Stimulated activated CD4-positive, alpha-beta T cell treated with anti-CD3 and anti-CD28 coated beads, Interleukin-2, amount 100 ng/mL, for 48 hours (primary cell): Measurements from ENCODE around the gene BANP.
"Not testable (repeated sequence)": the region's sequence is repeated elsewhere in the genome, so short reads cannot be mapped to it uniquely, and the experiment has no call there.

Source experiments
- DNase-seq, 2 donors: peaks; one replicate each; pipeline ENCODE4 v3.0.0-alpha.2; 2020

BANP gene

DNA sequence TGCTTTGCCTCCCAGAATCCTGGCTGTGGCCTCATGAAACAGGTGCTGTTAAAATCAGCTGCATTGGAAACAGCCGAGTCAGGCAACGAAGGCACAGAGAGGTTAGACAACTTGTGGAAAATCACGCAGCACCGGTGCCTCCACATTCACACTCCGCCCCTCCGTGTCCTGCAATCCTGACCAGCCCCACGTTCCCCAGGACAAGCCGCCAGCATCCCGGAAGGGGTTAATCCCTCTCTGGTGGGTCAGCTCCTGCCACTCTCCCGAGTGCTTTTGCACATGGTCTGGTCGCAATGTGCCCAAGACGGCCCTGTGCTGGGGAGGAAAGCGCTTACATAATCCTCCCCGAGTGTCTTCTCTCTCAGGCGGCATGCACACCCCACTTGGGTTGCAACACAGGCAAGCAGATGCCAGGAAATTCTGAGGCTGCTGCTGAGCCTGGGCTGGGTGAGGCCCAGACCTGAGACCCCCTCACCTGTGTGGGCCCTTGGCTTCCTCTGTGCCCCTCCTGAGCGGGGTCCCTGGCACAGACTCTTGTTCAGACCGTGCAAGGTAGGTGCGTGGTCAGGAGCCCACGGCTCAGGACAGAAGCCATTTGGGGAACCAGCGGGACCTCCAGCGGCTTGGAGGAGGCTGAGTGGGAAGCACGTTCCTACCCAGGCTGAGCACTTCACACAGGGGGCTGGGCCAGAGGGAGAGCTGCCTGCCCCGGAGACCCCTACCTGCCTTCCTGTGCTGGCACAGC lies 138.6 kb downstream of the BANP start:
- not testable (repeated sequence) for DNase-seq

DNA sequence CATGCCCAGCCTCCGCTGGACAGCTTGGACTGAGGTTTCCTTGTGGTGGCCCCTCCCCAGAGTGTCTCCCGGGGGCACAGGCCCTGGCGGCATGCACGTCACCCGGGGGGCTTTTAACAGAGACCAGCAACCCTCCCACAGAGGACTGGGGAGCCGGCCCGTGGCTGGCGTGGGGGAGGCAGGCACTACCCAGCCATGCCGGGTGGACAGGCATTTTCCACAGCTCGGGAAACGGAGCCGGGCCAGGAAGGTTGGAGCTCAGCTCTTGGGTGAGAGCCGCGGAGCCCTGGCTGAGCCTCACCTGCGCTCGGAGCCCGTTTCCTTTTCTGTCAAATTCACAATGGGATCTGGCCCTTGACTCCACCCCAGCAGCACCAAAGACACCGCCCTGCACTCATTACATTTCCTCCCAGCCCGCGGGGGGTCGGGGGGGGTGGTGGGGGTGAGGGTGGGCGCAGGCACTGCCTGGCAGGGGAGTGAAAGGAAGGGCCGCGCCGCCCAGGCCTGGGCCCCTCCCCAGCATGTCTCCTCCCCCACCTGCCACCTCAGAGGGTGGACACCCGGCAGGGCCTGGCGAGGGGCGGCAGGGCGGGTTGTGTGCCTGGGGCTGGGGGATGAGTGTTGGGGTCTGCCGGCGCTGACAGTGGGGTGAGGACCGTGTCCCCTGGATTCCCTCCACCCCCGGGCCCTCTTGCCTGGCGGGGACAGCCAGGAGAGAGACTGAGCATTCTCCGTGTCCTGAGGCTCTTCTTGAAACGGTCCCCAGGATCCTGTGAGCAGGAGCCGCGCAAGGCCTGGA lies 139.3 kb downstream of the BANP start:
- not testable (repeated sequence) for DNase-seq

DNA sequence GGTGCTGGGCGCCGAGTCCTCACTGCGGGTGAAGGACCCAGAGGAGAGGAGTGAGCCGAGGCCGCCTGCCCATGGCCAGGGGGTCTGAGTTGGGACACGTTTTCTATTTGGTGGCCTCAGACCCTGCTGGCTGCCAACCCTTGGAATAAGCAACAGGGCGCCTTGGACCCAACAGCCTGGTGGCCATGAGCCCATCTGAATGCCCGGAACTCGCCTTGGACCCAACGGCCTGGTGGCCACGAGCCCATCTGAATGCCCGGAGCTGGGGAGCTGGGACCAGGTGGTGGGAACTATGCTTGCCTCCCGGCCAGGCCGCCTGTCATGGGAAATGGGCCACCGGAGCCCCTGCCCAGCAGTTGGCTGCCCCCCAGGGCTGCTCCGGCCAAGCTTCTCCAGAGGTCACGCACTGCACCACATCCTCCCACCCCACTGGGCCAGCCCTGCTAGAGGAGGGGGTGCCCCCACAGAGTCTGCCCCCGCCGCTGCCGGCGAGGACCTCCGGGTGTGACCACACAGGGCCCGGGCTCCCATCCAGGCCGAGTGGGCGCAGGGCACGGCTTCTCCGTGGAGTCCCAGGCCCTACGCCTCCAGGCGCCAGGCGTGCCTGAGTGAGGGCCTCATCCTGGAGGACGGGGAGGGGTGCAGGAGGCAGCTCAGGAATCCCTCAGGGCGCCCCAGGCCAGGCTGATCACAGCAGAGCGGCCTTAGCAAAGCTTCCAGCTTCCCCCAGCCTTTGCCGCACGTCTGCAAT lies 140.2 kb downstream of the BANP start:
- DNase-seq: not testable (repeated sequence)

DNA sequence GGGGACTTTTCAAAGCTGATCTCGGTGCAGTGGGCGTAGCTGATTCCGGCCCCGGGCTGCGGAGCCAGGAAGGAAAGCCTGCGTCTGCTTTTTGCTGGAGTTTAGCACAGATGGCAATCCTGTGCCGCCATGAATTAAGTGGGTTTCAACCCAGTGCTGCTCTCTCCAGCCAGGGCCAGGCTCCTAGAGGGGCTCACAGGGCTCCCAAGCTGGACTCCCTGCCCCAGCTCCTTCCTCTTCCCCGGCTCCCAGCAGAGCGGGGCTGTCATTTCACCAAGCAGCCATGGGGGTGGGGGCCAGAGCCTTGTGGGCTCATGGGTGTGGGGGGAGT lies 140.7 kb downstream of the BANP start:
- DNase-seq: not testable (repeated sequence)

DNA sequence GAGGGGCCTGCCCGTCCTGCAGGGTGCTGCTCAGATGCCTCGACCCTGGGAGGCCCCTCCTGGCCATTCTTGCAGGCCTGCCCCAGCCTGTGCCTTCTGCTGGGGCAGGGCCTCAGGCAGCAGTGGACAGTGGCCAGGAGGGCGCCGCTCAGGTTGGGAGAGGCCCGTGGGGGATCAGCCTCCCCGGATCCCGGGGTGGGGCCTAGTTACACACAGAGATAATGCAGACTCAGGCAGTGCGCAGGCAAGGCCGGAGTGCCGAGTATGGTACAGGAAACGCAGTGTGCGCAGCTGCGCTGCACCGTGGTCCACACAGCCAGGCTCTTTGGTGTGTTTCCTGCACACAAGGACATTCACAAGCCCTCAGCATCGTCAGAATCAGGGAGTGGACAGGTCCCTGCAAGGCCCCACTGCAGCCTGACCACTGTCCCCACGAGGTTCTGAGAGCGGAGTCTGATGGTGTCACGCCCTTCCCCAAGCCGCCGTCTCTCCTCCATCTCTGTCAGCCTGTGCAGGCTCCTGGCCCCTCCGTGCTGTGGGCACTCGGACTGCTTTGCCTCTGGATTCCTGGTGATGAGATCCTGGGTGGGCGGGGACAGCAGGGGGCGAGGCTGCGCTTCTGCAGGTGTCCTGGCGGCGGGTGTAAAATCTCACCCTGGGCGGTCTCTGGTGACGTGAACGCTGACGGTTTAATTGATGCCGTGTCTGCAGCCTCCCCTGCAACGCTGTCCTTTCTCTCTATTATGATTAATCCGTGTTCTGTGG lies 141.7 kb downstream of the BANP start:
- not testable (repeated sequence) for DNase-seq

DNA sequence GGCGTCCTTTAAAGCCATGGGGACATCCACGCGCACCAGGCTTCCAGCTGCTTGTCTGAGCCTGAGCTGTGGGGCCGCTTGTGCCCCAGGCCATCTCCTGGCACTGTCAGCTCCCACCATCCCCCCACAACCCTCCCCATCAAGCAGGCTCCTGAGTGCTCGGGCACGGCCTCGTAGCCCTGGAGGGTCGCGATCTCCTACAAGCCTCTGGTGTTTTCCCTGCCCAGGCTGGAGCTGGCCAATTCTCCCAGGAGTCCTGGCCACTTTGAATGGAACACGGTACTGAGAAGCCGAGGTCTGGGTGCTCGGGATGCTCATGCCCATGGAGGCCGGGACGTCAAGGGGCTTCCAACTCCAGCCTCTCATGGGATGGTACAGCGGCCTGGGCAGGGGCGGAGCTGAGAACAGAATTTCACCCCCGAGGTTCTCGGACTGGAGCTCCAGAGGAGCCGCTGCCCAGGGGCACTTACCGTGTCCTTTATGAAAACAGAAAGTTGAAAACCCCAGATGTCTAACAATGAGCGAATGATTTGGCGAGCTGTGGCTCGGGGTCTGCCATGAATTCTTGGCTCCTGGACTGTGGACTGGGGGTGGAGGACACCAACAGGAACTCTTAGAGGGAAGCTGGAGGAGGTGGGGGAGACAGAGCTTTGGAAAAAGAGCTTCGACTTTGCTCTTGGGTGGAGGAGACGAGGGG lies 142.5 kb downstream of the BANP start:
- DNase-seq: not testable (repeated sequence)

DNA sequence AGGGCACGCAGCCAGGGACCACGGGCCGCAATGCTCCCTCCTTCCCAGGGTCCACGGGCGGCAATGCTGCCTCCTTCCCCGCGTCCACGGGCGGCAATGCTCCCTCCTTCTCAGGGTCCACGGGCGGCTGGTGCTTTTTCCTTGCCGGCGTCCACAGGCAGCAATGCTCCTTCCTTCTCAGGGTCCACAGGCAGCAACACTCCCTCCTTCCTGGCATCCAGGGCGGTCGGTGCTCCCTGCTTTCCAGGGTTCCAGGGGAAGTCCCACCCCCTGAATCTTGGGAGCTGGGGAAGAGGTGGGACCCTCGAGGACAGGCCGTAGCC lies 143.0 kb downstream of the BANP start:
- DNase-seq: not testable (repeated sequence)

DNA sequence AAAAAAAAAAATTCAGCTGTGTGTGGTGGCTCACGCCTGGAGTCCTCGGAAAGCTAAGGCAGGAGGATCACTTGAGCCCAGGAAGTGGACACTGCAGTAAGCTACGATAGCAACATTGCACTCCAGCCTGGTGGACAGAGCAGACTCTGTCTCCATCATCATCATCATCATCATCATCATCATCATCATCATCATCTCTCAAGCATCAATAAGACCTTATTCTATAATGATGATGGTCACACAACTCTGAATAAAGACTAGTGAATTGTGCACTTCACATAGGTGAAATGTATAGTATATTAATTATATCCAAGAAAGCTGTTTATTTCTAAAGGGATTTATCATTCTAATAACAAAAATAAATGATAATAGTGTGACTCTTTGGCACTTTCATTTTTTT lies 143.7 kb downstream of the BANP start:
- DNase-seq: not testable (repeated sequence)

DNA sequence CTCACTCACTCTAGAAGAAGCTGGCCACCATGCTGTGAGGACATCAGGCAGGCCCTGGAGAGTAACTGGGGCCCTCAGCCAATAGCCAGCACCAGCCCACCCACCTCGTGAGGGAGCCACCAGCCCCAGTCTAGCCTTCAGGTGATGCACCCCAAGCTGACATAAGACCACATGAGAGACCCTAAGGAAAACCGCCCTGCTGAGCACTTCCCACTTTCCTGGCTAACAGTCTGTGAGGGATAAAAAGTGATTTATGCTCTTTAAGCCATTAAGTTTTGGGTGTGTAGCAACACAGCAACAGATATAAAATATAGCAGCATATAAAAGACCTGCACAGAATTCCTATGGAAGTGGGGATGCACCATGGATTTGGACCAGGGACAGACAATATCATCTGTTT lies 145.4 kb downstream of the BANP start:
- not testable (repeated sequence) for DNase-seq

DNA sequence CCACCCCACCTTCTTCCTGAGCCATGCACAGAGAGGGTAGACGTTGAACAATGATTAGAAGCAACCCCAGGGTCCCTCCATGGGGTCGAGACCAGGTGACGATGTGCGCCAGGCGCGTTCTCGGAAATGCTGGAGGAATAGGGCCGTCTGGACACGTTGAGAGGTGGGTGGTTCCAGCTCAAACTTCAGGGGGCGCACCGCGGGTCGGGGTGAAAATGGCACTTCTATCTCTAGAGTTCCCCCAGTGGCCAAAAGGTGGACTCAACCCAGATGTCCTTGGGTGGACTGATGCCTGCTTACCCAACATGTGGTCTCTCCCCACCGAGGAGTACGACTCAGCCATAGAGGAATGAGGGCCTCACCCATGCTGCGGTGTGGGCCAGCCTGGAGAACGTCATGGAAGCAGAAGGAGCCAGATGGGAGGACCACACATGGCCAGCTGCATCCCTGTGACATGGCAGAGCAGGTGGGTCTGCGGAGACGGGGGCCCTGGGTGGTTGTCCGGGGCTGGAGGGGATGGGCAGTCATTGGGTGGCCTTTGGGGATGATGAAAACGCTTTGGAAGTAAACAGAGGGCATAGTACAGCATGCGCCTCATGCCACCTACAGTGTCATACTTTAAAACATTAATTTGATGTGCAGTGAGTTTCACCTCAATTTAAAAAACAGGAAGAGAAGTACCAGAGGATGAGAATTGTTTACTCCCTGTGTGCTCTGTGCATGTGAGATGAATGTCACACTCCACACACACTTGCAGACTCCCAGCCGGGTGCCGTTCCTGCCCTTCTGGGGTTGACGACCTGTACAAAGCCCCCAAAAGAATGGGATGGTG lies 147.7 kb downstream of the BANP start:
- DNase-seq: not testable (repeated sequence)

DNA sequence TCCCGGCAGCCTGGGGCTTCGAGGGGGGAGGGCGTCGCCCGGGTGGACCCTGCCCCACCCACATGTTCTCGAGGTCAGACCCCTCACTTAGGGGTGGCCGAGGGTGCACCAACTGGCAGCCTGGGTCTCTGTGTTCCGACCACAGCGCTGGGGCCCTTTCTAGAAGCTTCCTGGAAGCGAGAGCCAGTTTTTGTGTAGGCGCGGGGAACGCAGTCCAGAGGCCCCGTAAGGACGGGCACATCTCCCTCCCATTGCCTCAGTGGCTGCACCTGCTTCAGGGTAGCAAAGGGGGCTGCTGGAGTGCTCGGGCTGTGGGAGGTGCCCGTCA lies 148.3 kb downstream of the BANP start:
- no peak for DNase-seq

DNA sequence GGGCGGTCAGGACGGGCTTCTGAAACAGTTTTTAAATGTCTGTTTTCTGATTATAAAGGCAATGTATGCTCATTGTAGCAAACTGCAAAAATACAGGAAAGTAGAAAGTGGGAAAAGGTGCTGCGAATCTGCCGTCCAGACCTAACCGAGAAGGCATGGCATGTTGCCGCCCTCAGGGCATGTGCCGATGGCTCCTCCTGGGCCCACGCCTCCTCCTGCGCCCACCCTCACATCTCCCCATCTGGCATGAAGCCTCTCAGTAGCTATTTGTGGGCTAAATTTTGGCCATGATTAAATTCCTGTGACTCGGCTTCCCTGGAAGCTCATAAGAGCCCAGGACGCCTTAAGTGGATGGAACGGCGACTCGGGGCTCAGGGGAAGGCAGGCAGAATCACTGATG lies 148.7 kb downstream of the BANP start:
- DNase-seq: not testable (repeated sequence)

DNA sequence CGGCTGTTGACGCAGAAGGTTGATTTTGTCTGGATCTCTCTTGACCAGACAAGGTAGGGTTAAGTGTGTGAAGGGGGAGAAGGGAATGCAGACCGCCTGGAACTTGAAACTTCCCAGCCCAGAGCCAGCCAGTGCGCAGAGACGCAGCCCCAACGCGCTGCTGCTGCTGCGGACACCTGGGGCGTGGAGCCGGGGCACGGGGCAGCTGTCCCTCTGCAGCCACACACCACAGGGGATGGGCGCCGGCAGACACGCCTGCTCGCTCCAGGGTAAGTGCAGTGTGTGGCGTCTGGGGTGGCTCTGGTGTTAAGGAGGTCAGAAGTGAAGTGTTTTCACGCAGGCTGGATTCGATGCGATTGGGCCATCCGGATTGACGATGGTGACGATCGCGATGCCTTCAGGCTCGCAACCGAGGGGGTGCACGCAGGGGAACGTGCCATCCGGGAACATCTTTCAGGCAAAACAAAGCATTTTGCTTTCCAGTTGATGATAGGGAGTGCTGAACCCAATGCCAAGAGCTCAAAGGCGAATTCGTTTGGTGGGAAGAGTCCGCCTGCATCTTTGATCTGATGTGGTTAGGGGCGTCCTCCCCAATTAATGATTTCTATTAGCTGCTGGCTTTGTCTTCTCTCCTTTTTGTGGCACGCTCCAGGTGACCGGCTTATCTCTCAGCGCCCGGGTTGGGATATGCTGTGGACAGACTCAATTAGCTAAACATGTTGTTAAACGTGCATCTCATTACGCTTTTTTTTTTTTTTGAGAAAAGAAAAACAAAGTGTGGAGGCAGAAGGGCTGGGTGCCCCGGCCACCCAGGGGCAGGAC lies 149.8 kb downstream of the BANP start:
- not testable (repeated sequence) for DNase-seq

DNA sequence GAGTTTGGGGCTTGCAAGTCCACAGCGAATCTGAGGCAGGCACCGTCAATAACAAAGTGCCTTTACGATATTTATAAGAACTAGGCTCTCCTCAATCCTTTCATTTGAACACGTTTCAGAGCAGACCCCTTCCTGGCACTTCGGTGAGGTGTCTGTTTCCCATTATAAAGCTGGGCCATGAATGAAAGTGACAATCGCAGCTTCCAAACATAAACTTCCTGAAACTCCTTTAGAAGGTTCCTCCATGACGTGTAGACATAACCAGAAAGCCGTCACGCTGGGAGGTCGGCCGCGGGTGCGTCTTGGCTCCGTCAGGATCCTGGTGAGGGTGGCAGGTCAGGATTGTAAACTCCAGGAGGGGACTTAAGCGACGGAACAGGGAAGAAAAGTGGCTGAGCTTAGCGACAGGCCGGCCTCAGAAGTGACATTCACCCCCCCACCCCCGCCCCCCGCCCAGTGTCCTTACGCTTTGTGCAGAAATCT lies 150.4 kb downstream of the BANP start:
- DNase-seq: not testable (repeated sequence)

DNA sequence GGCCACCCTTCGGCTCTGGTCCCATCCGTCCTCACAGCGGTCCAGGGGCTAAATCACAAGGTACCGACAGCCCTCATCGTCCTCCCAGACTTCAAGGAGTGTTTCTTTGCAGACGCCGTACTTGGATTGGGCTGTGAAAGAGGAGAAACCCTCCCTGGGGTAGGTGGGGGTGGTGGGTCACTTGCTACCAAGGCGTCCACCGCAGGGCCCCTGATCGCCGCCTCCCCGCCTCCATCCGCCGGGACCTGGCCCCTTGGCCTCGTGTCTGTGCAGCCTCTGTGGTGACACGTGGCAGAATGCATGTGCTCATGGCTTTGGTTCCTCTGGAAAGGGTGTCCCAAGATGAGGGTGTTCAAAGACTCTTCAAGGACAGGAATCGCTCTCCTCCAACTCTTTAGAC lies 151.4 kb downstream of the BANP start:
- no peak for DNase-seq

DNA sequence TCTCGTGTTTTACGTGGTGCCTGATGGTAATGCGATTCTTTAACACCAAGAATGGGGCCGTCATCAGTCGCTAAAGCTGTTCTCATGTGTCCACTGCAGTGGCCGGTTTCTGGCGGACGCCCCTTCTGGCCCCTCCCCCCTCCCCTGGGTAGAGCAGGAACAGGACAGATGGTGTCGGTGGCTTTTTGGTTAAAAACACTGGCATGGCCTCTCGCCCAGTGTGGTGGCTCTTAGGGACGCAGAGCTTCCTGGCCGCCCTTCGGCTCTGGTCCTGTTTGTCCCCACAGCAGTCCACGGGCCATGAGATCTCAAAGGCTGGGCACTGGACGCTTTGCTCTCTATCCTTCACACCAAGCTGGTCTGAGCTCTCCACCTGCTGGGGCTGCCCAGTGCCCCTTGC lies 151.8 kb downstream of the BANP start:
- no peak for DNase-seq

DNA sequence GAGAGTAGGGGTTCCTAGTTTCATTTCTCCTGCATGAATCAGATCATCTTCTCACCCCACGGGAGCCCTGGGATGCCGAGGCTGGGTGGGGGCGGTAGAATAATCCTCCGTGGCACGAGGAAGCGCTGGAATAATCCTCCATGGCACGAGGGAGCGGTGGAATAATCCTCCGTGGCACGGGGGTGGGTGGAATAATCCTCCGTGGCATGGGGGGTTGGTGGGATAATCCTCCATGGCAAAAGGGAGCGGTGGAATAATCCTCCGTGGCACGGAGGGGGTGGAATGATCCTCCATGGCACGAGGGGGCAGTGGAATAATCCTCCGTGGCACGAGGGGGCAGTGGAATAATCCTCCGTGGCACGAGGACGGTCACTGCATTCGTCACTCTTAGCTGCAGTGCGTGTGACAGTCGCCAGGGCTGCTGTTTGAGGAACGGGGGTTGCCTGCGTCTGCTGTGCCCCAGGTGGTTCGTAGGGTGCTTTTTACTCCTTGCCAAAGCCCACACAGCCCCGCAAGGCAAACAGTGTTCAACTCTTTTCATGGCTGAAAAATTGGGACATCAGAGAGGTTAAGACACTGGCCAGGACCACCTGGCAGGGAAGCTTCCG lies 152.5 kb downstream of the BANP start:
- no peak for DNase-seq

DNA sequence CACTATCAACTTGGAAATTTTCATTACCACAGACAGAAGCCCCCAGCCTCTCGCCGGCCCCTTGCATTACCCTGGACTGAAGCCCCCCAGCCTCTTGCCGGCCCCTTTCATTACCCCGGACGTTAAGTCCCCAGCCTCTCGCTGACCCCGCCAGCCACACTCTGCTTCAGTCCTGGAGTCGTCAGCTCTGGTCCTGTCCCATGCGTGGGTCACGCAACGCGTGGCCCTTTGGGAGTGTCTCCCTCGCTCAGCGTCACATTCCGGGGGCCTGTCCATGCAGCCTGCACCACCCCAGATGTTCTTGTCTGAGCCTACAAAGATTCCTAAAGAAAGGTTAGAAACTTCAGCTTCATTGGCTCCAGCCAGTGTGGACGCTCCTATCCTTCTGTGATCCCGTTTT lies 153.1 kb downstream of the BANP start:
- DNase-seq: not testable (repeated sequence)

DNA sequence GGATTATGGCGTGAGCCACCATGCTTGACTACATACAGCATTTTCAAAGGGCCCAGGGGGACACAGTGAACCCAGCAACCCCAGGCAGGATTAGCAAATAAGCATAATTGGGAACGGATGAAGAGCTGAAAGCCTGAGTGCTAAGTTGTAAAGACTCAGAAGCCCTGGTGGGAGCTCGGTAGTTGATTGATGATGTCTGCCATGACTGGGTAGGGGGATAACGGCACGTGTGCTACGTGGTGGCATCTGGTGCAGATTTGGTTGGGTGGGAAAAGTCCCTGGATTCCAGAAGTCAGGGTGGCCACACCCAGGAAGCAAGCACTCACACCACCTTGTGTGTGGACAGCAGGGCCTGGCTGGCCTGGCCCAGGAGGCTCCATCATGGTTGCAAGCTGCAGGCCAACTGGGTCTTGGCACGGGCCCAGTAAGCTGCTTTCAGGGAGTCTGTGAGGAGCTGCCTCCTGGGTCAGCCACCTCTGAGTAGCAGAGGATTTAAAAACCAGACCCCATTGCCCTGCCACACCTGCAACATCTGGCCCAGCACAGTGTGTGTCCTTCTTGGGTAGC lies 154.4 kb downstream of the BANP start:
- not testable (repeated sequence) for DNase-seq

DNA sequence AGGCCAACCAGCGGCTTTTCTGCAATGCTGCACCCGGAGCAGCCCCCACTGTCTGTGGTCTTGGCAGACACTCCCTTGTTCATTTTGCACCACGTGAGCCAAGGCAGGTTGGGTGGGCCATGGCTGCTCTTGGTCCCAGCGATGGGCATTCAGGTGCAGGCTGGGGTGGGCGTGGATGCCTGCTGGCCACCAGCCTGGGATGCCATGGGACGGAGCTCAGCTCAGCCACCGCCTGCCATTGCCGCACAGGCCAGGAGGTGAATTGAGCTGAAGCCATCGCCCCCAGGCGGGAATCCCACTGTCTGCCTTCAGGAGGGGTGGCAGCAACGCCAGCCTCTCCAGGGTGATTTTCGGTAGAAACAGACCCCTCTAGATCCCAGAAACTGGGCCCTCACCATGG lies 155.3 kb downstream of the BANP start:
- not testable (repeated sequence) for DNase-seq
